Activated naive CD4-positive, alpha-beta T cell treated with Interleukin-2 at 50 U/mL for 16 hours (primary cell): ENCODE data around the gene GAB2.
"Not testable (repeated sequence)": the region's sequence is repeated elsewhere in the genome, so short reads cannot be mapped to it uniquely, and the experiment has no call there.

Experiments used
- DNase-seq: peaks from one replicate; pipeline ENCODE4 v3.0.0-alpha.2; 2020

Gene GAB2

DNA sequence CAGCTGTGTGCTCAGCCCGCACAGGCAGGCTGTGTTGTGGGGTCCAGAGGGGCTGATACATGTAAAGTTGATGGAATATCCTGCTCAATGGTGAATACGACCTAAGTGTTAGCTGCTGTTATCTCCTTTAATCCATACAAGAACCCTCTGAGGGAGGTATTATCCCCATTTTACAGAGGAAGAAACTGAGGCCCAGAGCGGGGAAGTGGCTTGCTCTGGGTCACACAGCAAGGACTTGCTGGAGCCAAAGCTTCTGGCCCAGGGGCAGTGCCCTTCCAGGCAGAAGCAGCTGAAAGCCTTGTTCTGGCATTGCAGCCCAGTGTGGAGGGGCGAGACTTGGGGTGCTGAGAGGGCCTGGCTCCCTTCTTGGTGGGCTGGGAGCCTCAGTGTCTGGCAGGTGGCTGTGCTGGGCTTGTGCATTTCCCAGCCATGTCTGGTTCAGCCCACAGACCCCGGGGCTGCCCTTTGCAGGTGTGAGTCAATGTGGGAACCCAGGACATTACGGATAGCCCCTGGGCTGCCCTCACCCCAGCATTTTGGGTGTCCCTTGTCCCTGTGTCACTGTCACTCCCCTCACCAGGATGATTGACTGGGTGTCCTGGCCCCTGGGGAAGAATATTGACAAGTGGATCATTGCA is 218.5 kb downstream of the GAB2 start:
- no peak for DNase-seq

DNA sequence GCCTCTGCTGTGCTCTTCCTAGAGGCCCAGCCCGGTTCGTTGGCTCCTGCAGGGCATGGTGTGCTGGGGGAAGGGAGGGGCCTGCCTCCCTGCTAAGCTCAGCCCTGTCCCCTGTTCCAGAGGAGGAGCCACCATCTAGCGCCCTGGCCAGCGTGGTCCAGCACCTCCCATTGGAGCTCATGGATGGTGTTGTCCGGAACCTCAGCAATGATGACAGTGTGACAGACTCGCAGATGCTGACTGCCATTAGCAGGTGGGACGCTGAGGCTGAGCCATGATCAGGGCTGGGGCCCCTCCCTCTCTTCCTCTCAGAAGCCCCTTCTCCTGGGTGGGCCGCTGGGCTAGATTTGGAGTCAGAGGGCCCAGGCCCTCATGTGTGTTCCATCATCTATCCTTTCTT is 219.8 kb downstream of the GAB2 start:
- no peak for DNase-seq

DNA sequence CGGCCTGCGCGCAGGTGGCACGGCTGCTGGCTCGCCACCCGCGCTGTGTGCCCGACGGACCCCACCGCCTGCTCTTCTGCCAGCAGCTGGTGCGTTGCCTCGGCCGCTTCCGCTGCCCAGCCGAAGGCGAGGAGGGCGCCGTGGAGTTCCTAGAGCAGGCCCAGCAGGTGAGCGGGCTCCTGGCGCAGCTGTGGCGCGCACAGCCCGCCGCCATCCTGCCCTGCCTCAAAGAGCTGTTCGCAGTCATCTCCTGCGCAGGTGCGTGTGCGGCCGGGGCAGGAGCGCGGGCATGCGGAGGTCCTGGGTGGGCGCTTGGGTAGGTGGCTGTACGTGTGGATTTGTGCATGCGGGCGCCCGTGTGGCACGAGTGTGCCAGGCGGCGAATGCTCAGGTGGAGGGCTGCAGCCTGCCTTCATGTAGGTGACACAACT is 220.9 kb downstream of the GAB2 start:
- no peak for DNase-seq

DNA sequence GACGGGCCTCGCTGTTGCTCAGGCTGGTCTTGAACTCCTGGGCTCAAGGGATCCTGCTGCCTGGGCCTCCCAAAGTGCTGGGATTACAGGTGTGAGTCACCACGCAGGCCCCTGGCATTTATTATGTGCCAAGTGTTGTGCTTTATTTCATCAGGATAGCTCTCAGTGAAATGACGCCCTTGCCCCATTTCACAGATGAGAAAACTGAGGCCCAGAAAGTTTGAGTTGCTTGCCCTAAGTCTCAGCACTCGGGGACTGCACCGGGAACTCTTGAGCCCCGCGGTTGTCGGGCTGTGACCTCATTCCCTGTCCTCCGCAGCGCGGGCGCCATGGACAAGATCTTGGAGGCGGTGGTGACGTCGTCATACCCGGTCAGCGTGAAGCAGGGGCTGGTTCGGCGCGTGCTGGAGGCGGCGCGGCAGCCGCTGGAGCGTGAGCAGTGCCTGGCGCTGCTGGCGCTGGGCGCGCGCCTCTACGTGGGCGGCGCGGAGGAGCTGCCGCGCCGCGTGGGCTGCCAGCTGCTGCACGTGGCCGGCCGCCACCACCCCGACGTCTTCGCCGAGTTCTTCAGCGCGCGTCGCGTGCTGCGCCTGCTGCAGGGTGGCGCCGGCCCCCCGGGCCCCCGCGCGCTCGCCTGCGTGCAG is 221.6 kb downstream of the GAB2 start:
- no peak for DNase-seq

DNA sequence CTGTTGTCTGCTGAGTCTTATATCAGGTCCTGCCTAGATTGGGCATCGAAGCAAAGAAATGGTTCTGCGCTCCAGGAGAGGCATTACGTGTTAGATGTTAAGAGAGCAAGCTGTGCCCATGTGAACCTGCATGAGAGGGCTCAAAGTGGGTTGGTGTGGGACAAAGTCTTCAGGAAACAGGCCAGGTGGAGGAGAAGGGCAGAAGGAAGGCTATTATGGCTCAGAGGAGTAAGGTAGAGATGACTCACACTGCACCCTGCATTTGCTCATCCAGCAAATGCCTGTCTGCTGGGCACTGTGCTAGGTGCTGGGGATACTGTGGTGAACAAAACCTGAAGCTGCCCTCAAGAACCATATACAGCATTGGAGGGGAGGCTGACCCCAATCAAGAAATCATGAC is 223.1 kb downstream of the GAB2 start:
- DNase-seq = no peak

DNA sequence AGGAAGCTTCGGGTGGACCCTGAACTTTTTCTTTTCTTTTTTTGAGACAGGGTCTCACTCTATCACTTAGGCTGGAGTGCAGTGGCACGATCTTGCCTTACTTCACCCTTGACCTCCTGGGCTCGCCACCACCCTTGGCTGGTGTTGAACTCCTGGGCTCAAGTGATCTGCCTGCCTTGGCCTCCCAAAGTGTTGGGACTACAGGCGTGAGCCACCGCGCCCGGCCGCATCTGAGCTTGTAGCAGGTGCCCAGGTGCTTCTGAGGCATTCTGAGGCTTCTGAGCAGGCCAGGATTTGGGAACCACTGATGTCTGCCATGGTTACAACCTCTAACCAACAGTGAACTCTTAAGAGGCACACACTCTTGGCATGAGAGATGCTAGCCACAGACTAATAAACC is 223.8 kb downstream of the GAB2 start:
- no peak for DNase-seq

DNA sequence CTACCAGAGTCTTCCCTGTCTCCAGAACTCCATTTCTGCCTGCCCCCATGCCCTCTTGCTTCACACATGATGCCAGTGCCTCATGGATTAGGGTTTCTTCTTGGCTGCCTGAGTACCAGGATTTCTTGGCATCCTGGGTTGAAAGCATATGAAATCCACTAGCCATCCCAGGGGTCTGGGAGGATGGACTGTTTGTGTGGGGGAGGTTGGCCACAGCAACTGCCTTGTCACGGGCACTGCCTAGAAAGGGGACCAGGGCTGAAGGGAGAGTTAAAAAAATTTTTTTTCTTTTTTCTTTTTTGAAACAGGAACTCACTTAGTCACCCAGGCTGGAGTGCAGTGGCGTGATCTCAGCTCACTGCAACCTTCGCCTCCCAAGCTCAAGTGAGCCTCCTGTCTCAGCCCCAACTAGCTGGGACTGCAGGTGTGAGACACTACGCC is 224.7 kb downstream of the GAB2 start:
- DNase-seq = no peak

DNA sequence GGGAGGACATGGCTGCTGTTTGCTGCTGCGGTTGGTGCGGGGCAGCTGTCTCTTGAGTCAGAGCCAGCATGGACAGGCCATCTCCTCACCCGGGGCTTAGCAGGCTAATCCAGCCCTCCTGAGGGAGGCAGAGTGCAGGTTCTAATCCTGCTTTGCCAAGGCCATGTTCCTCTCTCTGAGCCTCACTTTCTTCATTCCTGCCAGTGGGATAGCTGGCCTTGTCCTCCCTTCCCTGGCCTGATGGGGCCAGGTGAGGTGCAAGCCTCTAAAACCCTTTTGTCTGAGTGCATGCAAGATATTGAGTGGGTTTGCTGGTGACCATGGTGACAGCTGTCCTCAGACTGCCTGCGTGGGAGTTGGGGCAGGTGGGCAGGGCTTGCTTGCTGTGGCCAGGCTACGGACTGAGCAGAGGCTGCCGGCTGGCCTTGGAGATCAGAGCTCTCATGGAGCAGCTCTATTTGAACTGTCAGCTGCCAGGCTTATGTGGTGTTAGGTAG is 225.3 kb downstream of the GAB2 start:
- no peak for DNase-seq

DNA sequence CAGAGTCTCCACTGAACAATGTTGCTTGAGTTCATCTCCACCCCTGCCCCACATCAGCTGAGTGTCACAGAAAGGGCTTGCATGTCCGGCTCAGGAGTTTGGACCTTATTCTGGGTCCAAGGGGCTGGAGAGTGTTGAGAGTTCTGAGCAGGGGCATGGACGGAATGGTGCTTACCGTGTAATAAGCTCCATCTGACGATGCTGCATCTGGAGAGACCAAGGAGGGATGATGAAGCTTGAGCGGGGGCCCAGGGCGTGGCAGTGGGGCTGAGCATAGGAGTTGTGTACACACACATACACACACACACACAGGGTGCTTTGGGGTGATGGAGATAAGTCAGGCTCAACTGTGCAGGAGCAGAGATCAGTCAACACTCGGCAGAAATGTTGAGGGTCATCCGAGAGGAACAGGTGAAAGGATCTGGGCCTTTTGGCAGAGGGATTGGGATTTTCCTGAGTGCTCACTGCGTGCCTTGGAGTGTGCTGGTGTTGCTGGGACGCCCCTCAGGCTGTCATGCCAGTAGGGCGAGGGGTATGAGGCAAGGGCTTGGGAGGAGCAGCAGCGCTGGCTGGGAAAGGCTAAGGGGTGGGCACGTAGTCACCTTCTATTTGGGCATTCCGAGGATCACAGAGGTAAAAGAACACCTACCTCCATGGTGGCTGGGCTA is 226.6 kb downstream of the GAB2 start:
- no peak for DNase-seq

DNA sequence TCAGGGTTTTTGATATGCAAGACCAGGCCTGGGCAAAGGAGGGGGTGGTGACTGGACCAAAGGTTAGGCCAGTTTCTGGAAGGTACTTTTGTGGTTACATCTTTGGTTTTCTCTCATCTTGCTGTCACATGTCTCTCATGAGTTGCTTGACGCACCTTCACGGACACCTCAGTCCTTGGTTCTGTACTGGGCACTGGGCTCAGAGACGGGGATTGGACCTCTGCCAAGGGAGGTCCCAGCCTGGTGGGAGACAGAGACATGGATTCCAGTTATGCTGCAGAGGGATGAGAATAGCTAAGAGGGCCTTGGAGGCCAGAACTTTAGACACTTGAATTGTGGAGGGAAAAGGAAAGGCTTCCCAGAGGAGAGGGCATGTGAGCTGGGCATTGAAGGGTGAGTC is 227.2 kb downstream of the GAB2 start:
- no peak for DNase-seq

DNA sequence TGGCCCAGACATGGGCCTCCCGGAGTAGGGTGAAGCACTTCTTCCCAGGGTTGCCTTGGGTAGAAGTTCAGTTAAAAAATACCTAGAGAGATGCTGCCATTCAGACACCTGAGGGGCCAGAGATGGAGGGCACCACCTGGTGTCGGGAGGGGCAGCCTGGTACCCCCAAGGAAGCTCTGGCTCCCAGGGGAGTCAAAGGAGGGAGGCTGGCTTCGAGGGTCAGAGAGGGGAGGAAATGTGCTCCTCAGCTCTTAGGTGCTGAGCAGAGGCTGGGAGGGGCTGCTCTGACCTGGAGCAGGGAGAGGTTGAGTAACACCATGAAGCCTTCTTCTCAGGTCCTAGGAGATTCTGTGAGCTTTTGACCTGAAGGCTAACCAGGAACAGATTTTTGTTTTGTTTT is 227.8 kb downstream of the GAB2 start:
- DNase-seq = no peak

DNA sequence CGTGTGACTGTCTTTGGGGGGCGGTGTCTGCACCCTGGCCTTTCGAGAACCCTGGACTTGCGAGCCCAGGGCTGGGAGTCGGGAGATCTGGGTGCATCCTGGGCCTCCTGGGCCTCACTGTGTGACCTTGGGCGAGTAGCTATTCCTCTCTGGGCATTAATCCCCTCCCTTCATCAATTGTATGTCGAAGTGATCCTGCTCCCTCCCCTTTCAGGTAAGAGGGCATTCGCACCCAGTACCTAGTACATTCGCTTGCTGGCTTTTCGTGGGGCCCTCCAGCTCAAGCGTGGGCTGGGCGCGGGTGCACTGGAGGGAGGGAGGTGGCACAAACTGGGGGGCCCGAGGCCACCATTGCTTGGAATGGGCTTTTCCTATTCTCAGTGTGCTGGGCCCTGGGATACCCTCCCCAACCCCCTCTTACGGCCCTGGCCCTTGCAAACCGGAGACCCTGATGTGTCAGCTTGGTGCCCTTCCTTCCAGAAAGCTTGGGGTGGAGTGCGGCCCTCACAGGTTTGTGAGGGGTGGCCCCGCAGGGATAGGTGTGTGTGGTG is 228.4 kb downstream of the GAB2 start:
- DNase-seq = no peak

DNA sequence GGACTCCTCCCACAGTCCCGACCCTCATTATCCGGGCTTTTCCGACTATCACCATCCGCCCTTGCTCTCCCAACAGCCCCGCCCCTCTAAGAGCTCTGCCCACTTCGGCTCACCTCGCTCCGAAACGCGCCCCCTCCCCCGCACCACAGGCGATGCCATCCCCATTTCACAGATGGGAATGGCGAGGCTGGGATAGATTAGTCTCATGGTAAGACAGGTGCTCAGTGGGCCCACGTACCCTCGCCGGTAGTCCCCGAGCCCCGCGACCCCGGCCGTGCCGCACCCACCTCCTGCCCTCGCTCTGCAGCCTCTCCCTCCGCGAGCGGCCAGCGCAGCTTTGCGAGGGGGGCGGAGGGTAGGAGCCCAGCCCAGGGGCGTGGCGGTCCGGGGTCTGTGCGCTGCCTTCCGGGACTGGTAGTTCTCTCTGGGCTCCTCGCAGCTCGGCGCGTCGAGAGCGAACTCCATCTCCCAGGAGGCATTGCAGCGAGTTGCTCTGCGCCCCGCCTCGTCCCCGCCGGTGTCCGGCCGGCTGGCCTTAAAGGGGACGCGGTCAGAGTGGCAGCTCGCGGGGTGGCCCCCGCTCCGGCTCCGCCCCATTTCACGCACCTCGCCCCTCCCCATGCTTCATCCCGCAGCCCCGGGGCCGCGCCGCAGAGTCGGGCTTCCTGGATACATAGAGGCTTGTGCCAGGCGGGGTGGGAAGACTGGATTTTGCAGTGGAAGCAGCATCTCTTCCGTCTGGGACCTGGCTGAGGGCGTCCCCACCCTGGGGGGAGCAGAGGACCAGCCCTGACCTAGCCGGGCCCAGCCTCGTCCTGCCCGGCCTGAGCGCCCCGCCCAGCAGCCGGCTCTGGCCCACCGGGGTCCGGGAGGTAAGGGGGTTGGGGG is 229.1 kb downstream of the GAB2 start, which contains the start of the genes KCTD21 and USP35:
Gene KCTD21 (minus strand): TSS at position 341 of the 888 bp plus-strand sequence. CDS start 14,072 bp downstream, outside the sequence.
Gene USP35 (plus strand): TSS at position 634 of the 888 bp plus-strand sequence. CDS start 7,327 bp downstream, outside the sequence.
- peak; percentile 95 for DNase-seq

DNA sequence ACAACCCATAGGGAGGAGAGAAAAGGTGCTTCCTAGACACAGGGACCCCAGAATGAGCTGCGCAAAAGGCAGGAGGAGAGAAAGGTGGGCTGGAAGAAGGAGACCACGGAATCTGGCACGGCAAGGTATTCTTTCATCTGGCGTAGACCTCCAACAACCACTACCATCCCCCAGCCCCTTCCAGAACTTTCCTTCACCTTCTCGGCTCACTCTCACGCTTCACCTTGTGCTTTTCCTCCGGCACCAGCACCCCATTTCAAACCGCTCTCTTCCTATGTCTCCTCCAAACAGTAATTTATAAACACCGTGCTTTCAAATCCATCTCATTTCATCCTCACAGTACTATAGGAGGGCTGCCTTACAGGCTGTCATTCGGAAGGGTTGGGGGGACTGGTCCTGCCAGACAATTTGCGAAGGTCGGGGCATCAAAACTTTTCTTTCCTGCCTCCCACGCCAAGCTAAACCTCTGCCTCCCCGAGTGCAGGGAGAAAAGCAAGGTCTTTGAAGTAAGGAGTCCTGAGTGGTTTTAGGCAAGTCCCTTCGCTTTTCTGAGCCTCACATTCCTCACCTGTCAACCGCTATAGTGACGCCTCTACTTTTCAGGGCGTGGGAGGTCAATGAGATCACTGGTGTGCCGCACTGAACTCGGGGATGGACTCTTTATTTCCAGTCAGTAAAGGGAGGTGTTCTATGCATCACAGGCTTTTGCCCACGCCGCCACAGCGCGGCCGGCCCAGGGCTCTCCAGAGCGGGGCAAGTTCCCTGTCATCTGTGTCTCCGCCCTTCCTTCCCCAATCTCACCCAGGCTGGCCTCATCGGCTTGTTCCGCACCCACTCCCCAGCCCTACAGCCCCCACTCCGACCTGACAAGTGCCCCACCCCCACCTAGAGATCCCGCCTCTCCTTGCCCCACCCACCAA is 230.0 kb downstream of the GAB2 start:
- DNase-seq = peak; percentile 80

DNA sequence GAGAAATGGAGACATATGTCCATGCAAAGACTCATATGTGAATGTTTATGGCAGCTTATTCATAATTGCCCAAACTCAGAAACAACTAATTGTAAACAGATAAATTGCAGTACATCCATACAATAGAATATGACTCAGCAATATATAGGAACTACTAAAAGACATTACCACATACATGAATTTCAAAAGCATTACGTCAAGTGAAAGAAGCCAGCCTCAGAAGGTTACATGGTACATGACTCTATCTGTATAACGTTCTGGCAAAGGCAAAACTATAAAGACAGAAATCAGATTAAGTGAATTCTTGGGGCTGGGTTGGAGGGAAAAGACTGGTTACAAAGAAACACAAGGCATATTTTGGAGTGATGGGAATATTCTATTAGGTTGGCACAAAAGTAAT is 236.4 kb downstream of the GAB2 start:
- no peak for DNase-seq

DNA sequence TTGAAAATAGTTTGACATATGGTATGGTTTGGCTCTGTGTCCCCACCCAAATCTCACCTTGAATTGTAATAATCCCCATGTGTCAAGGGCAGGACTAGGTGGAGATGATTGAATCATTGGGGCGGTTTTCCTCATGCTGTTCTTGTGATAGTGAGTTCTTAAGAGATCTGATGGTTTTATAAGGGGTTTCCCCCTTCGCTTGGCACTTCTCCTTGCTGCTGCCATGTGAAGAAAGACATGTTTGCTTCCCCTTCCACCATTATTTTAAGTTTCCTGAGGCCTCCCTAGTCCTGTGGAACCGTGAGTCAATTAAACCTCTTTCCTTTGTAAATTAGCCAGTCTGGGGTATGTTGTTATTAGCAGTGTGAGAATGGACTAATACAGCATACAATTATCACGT is 236.9 kb downstream of the GAB2 start:
- no peak for DNase-seq

DNA sequence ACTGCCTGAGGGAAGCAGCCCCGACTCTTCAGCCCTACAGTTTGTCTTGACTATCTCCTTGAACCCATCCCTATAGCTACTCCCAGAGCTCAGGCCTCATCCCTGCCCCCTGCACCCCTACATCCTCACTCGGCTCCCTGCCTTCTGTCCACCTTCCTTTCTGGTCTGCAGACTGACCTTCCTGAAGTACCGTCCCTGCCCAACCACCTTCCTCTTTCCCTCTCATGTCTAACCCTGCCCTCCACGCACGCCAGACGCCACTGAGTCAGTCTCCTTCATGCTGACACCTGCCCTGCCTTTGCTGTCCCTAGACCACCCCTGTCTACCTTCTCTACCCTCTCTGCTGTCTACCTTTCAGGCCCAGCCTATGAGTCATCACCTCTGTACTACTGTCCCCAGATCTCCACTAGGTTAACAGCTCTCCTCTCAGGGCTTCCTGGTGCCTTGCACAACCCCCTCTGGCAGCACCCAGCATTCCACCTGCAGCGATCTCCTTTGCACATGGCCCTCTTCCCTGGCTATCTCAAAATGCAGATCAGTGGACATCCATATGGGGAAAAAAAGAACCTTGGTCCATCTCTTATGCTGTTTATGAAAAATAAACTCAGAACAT is 238.1 kb downstream of the GAB2 start:
- no peak for DNase-seq

DNA sequence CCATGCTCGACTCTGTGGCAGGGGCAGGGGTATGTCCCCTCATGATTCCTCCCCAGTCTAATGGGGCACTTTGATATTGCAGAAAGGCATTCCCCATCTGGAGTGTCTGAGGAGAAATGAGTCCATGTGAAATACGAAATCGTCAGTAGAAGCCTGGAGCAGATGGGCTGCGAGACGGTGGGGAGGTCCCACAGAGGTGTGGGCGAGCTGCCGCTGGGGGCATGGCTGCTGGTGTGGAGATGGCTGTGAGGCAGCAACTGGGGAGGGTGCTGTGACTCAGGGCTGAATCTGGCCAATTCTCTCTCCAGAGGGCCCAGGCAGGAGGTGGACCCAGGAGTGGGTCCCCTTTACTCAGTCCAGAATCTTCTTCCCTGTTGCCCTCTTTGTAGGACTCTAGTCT is 240.4 kb downstream of the GAB2 start:
- no peak for DNase-seq

DNA sequence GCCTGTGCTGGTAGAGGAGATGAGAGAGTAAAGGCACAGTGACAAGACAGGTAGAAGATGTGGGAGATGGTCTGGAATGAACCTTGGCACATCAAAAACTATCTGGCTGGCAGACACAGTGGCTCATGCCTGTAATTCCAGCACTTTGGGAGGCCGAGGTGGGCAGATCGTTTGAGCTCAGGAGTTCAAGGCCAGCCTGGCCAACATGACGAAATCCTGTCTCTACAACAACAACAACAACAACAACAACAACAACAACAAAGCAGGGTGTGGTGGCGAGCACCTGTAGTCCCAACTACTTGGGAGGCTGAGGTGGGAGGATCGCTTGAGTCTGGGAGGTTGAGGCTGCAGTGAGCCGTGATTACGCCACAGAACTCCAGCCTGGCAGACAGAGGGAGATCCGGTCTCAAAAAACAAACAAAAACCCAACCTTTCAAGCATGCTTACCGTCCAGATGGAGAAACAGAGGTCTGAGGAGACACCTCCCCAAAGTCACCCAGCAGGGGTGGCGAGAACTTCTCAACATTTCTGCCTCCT is 240.9 kb downstream of the GAB2 start:
- no peak for DNase-seq

DNA sequence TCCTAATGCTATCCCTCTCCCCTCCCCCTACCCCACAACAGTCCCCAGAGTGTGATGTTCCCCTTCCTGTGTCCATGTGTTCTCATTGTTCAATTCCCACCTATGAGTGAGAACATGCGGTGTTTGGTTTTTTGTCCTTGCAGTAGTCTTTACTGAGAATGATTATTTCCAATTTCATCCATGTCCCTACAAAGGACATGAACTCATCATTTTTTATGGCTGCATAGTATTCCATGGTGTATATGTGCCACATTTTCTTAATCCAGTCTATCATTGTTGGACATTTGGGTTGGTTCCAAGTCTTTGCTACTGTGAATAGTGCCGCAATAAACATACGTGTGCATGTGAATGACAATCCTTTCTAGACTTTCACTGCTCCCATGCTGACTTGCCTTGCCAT is 241.8 kb downstream of the GAB2 start:
- DNase-seq = not testable (repeated sequence)

DNA sequence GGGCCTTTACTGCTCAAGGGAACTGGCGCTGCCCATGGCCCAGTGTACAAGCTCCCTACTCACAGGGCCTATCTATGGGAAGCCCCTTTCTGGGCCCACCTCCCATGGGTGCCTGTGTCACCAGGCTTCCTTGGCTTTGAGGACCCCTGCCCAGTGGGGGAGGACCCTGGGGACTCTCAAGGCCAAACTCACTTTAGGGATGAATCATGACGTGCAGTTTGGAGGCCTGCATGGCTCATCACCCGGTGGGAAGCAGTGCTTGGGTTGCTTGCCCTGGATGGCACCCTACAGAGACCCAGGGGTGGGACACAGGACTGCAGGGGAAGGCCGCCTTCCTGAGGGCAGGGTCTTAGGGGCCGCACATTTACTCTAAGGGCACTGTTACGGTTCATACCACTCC is 245.7 kb downstream of the GAB2 start:
- no peak for DNase-seq
